Measurements from ENCODE around the gene TFAP2E.

Gene TFAP2E

DNA sequence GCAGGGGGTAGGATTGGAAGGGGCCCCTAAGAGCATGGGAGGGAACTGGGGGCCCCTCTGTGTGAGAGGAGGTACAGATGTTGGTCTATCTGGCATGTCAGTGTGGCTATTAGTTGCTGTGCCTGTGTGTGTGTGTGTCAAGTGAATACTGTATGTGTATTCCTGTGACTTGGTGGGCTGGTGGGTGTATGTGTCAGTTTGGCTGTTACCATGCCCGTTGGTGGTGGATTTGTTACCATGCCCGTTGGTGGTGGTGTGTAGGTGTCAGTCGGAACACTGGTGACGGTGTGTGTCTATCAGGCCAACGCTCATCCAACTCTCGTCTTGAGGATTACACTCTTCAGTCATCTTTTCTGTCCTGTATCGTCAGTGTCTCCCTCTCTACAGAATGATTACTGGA, 22.6 kb downstream of the TFAP2E start:
- no peak for DNase-seq (ENCODE audit: low spot score)

DNA sequence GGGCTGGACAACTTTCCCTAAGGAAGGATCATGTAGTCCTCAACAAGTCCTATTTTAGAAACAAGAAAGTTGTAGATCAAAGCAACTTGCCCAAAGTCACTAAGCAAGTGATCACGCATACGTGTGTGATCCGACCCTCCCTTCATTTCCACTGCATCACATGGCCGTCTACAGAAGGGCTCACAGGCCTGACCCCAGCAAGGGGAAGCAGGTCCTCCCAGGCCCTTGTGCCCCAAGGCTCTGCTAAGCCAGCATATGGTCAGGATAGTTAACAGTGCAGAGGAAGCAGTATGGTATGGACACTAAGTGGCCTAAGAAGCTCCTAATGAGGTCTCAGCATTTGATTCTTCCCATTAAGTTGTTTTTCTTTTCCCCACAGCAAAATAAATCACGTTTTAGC, 24.8 kb downstream of the TFAP2E start:
- DNase-seq (ENCODE audit: low spot score), result no peak

- no peak for DNase-seq (ENCODE audit: low spot score)
These were observed 25.8 kb downstream of the TFAP2E start for GRCh38 chr1:35598895-35599294.

DNA sequence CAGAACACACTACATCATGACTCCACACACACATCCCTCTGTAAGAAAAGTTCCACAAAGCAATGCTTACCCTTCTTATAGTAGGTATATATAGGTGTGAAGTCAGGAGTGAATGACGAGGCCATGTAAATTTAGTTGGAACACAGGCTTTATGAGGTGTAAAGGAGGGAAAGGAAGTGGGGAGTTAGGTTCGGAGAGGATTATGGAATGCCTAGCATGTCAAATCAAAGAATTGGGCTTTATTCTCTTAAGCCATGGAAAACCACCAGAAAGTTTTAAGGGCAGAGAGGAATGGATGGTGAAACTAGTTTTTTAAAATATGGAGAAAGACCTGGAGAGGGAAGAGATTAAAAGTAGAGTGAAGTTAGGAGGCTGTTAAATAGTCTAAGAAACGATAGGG, 26.3 kb downstream of the TFAP2E start:
- DNase-seq (ENCODE audit: low spot score), result no peak

- DNase-seq (ENCODE audit: low spot score), result no peak
These were observed 27.5 kb downstream of the TFAP2E start for GRCh38 chr1:35600593-35600992.

- no peak for DNase-seq (ENCODE audit: low spot score)
These were observed 30.4 kb downstream of the TFAP2E start for GRCh38 chr1:35603468-35603867.

- DNase-seq (ENCODE audit: low spot score), result no peak
These were observed 30.8 kb downstream of the TFAP2E start for GRCh38 chr1:35603941-35604340.

- no peak for DNase-seq (ENCODE audit: low spot score)
These were observed 32.2 kb downstream of the TFAP2E start for GRCh38 chr1:35605071-35605866.

- DNase-seq (ENCODE audit: low spot score), result no peak
These were observed 32.7 kb downstream of the TFAP2E start for GRCh38 chr1:35605867-35606182.

GRCh38 chr1:35611655-35612054, 38.5 kb downstream of the TFAP2E start:
- DNase-seq (ENCODE audit: low spot score), result no peak

GRCh38 chr1:35615440-35615839, 42.3 kb downstream of the TFAP2E start:
- no peak for DNase-seq (ENCODE audit: low spot score)

DNA sequence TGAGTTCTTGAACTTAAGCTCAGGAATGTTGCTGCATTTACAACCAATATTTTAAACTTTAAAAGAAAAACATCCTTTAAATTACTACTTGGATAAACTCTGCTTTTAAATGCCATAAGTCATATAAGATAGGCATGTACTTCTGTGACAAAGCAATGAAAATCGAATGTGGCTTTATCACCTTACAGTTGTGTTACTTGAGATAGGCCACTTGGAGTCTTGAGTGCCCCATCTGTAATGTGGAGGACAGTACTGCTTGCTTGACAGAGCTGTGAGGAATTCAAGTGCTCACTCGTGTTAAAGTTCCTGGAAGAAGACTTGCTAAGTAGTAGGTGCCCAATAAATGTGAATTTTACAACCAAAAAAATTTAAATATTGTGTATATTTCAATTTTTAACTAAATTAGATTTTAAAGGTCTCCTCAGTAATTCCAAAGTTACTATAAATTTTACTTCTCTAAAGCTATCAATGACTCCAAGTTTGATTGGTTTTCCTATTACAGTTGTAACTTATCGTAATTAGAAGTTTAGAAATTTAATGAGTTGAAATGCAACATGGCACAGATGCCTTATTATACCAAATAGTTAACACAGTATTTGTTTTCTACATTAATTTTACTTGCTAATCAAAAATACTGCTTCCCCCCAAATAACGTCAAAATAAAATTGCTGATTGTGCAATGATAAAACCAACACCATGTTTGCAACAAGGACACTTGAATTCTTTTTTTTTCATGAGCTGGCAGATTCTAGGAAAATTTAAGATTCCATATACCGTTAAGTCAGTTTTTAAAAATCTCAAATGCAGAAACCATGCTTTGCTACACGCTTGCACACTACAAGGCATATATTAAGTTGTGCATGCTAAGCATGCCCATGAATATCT, 46.4 kb downstream of the TFAP2E start:
- DNase-seq (ENCODE audit: low spot score), result no peak

DNA sequence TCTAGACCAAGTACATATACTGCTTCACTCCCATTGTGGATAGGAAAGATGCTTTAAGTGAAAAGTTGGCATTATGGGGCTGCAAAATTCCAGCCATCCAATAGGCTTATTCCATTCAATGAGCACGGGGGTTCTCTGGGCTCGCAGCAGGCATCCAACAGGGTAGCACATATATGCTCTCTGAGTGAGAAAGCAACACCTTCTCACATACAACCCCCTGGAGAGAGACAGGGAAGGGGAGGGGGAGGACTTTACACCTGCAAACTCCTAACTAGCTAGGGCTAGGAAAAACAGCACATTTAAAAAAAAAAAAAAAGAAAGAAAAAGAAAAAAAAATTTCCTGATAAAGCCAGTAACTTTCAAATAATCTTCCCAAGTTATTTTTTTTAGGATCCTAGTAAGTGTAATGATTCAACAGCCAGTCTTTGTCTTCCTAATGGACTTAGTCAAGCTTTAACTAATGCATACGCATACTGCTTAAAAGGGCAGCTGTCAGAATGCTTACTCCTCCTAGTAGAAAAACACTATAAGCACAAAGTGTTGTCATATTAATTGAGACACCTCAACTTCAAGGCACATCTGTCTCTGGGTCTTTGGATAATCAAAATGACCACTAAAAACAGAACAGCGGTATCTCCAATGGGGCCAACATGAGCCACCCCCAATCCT, 49.5 kb downstream of the TFAP2E start:
- DNase-seq (ENCODE audit: low spot score), result no peak

GRCh38 chr1:35623832-35624231, 50.7 kb downstream of the TFAP2E start:
- no peak for DNase-seq (ENCODE audit: low spot score)

- DNase-seq (ENCODE audit: low spot score), result no peak
These were observed 55.9 kb downstream of the TFAP2E start for GRCh38 chr1:35629051-35629450.

- no peak for DNase-seq (ENCODE audit: low spot score)
These were observed 58.3 kb downstream of the TFAP2E start for GRCh38 chr1:35631396-35631795.

GRCh38 chr1:35633547-35633946, 60.4 kb downstream of the TFAP2E start:
- DNase-seq (ENCODE audit: low spot score), result no peak

DNA sequence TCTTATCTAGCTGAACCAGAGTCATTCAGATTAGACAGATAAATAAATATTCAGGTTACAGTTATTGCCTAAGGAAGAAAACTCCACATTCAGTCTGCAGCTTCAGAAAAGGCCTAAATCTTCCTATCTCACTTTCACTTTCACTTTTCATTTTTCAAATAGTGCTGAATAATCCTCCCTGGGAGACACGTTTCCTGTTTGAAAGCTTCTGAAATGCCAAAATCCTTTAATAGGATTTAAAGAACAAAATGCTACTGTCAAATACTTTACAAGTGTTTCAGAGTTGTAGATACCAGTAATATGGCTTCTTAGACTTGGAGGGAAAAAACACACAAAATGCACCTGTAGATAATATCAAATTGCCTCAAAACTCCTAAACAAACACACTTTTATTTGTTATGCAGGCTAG, 64.3 kb downstream of the TFAP2E start:
- DNase-seq (ENCODE audit: low spot score), result peak; percentile 70

- peak; percentile 24 for DNase-seq (ENCODE audit: low spot score)
These were observed 67.5 kb downstream of the TFAP2E start for GRCh38 chr1:35640380-35641232.

DNA sequence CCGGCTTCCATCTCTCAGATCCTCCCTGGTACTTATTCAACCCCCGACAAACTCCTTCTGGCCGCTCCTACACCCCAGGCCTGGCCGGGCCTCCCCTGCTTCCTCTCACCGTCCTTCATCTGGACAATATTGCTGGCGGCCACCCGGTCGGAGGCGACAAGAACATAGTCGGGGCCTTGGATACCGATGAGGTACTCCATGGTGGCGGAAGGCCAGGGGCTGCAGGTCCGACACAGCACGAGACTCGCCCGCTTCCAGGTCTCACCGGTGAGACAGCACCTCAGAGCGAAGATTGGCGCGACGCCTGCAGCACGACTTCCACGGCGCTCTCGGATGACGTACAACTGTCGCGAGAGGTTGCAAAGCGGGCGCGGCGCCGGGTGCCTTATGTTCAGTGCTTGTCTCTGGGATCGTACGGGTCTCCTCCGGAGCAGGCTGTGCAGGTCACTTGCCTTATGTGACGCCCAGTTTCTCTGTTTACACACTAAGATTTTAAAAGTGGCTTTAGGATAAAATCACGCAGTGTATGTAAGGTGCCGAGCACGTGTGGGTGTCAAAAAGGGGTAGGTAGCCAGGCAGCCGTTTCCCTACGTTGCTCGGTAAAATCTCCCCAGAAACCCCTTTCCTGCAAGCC, 68.2 kb downstream of the TFAP2E start, which contains the start of gene PSMB2:
Gene PSMB2 (minus strand): TSS at position 294 of the 634 bp plus-strand sequence. CDS start 94 bp downstream, at position 200.
- peak; percentile 97 for DNase-seq (ENCODE audit: low spot score)

DNA sequence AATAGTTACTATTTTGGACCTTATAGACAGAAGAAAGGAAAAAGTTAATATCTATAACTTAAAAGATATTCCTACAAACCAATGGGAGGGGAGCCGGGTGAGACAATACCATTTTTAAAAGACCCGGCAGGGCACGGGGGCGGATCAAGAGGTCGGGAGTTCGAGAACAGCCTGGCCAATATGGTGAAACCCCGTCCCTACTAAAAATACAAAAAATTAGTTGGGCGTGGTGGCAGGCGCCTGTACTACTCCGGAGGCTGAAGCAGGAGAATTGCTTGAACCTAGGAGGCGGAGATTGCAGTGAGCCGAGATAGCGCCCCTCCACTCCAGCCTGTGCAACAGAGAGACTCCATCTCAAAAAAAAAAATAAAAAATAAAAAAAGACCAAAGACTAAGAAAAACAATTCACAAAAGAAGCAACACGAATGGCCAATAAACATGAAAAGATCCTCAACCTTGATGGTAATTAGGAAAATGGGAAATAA, 69.4 kb downstream of the TFAP2E start:
- DNase-seq (ENCODE audit: low spot score), result peak; percentile 26

All from NAMALWA (cell line).